OCI-M2 (cell line): ENCODE measurements around the gene ARHGEF16.

Experiments
- DNase-seq: peaks from one replicate; lab custom pipeline; 2025; ENCODE audit not compliant: unreplicated experiment; lab: John Stamatoyannopoulos, UW

The ARHGEF16 gene

DNA sequence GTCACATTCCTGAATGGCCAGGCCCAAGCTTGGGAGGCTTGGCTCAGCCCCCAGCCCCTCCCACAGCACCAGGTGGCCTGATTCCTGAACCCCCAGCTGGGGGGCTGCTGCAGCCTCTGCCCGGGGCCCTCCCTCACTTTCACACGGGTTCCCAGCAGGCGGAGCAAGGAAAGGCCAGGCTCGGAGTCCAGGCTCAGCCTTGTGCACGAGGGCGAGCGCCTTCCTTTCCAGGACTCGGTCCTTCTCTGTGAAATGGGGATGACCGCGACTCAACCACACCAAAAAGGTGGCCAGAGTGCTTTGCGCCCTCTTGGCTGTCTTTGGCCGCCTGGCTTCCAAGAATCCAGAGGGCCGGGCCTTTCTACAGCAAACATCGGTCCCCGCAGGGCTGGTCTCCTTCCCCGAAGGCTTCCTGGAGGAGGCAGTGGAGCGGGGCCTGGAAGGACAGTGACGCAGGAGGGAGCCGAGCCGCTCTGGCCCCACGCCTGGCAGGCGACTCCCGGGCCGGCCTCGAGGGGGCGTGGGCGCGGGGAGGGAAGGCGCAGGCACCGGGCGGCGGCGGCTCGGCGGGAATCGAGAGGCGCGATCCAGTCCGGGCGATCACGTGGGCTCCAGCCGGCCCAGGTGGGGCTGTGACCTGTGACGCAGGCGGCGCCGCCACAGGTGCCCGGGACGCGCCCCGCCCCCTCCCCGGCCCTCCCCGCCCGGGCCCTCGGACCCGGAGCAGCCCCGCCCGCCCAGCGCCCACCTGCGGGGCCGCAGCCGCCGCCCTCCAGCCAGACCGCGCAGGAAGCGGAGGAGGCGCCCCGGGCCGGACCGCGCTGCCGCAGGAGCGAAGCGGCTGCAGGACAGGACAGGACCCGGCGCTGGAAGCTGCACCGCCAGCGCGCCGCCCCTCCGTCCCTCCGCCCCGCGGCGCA is at the start of gene ARHGEF16:
TSS of gene ARHGEF16 (plus strand) at position 775 of the 920 bp plus-strand sequence. CDS start 8,420 bp downstream, outside the sequence.
- DNase-seq: no peak

DNA sequence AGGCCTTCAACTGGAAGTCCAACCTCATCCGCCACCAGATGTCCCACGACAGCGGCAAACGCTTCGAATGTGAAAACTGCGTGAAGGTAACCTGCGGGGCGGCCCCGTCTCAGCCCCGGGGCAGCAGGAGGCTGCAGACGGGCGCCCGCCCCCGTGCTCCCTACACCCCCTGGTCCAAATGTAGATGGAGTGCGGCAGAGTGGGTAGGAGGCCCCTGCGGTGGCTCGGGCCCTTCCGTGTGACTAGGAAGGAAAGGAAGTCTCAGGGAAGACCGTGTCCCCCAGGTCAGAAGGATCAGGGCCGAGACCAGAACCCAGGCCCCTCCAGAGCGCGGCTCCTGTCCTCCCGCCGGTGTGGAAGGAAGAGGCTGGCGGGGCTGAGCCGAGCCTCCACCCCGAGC is 49.7 kb upstream of the ARHGEF16 start:
- no peak for DNase-seq

GRCh38 chr1:3405491-3405890 is 49.0 kb upstream of the ARHGEF16 start:
- DNase-seq: no peak

GRCh38 chr1:3405974-3406867 is 48.2 kb upstream of the ARHGEF16 start:
- DNase-seq: no peak

- no peak for DNase-seq
Measured at GRCh38 chr1:3407021-3407420, 47.4 kb upstream of the ARHGEF16 start.

DNA sequence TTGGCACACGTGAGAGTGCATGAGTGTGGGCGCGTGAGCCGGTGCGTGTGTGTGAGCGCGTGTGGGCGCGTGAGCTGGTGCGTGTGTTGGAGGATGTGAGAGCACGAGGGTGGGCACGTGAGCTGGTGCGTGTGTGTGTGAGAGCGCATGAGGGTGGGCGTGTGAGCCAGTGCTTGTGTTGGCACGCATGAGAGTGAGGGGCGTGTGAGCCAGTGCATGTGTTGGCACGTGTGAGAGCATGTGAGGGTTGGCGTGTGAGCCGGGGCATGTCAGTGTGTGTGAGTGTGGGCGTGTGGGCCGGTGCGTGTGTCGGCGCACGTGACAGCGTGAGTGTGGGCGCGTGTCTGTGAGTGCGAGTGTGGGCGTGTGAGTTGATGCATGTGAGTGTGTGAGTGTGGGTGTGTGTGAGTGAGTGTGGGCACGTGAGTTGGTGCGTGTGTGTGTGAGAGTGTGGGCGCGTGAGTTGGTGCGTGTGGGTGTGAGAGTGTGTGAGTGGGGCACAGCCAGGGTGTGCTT is 45.7 kb upstream of the ARHGEF16 start:
- DNase-seq: no peak

GRCh38 chr1:3409366-3410141 is 44.9 kb upstream of the ARHGEF16 start:
- DNase-seq: no peak

DNA sequence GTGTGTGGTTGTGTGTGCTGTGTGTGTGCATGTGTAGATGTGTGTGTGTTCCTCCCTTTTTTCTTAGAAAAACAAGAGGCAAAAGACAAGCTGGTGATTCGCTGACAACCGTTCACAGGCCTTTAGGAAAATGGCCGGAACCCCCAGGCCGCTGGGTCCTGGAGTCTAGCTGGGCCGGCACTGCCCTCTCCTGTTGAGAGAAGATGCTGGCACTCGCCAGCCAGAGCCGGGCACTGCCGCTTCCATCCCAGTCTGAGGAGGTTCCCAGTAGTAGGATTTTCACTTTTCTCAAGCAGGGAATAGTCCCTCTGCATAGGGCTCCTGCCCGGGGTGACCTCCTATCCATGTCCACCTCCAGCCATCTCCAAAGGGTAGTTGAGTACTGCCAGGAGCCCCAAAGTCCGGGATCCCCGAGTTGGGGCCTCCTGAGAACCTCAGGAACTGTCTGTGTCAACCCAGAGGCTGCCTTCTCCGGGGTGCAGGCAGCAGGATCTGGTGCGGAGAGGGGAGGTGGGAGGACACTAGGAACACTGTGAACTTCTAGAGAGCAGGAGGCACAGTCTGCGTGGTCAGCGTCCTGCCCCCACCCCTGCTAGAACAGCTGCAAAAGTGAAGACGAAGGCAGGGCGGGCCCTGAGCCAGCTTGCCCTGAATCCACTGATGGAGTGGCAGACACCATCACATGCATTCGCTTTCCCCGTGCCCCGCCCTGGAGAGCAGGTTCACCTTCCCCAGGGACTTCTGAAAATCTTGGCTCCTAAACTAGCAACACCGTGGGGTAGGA is 44.1 kb upstream of the ARHGEF16 start:
- no peak for DNase-seq

DNA sequence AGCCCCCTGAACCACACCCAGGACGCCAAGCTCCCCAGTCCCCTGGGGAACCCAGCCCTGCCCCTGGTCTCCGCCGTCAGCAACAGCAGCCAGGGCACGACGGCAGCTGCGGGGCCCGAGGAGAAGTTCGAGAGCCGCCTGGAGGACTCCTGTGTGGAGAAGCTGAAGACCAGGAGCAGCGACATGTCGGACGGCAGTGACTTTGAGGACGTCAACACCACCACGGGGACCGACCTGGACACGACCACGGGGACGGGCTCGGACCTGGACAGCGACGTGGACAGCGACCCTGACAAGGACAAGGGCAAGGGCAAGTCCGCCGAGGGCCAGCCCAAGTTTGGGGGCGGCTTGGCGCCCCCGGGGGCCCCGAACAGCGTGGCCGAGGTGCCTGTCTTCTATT is 42.7 kb upstream of the ARHGEF16 start:
- DNase-seq: no peak

- DNase-seq: no peak
Measured at GRCh38 chr1:3412376-3412775, 42.1 kb upstream of the ARHGEF16 start.

GRCh38 chr1:3413975-3414710 is 40.3 kb upstream of the ARHGEF16 start:
- no peak for DNase-seq

DNA sequence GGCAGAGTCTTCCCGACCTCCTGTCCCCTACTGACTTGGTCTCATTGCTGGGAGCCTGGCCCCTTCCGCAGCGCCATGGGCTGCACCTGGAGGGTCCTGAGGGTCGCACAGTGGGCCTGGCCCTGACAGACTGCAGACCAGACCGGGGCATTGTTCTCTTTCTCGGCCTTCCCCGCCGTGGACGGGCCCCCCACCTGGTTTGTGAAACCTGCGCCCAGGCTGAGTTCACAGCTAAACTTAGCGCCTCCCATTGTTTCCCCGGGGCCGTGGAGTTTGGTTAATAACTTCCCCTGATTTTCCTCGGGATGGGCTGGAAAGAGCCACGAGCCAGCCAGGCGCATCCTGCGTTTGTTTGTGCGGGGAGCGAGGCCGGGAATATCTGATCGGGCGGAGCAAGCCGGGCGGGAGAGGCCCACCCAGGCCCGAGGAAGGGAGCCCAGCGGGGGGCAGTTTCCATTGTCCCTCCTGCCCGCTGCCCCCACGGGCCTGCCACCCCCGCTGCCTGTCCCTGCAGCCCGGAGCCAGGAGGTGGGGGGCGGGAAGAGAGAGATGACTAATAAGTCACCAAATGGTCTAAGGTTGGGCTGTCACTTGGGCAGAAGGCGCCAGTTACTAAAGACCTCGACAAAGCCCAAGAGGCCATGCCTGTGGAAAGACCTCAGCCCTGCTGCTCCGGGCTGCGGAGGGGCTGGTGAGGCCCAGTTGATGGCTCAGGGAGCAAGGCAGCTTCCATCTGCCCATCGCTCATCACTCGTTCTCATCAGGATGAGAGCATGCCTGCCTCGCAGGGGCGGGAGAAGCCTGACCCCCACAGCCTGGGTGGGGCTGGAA is 39.0 kb upstream of the ARHGEF16 start:
- DNase-seq: no peak

DNA sequence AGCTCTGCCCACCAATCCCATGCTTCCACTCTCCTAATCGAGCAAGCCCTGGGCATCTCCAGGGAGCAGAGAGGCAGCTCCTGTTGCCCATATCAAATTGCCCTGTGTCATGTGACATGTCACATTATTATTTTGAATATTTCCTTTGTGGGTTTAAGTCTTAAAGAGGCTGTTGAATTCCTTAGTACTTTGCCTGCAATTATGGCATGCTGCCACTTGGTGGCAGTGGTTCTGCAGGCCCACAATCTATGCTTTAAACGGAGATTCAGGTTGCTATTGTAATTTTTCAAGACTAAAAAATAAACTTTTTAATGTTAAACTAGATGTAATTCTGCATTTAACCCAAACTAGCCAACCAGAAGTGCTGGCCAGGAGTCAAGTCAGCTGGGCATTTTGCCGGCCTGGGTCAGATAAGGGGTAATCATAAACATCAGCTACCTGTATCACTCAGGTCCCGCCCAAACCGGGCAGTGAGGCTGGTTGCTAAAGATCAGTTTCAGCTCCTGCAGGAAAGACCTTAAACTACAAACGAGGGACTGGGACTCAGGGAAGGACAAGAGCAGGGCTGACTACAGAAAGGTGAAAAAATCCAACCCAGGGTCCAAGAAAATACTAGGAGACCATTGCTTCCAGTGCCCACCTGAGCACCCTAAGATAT is 37.3 kb upstream of the ARHGEF16 start:
- DNase-seq: no peak

GRCh38 chr1:3417934-3418333 is 36.5 kb upstream of the ARHGEF16 start:
- DNase-seq: no peak

DNA sequence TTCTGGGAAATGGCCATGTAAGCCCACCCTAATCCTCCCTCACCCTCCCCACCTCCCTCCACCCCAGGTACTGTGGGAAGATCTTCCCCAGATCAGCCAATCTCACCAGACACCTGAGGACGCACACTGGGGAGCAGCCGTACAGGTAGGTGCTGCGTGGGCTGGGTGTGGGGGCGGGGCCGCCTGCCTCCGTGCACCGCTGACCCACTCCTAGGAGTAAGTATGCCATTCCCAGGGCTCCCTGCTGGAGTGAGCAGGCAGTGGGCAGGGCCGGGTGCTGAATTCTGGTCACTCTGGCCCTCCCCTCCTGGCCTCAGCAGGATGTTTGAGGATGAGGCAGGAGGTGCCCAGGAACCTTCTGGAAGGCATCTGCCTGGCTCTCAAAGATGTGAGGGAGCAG is 35.9 kb upstream of the ARHGEF16 start:
- DNase-seq: no peak

- no peak for DNase-seq
Measured at GRCh38 chr1:3419415-3420204, 34.9 kb upstream of the ARHGEF16 start.
